Umbilical cord (tissue), 2 donors: ENCODE data around the gene MYO18B. TPM values are rescaled to one million over a fixed set of nuclear protein-coding genes. Genes with fewer than 3 reads are reported as not detected.

ENCODE experiments used
- DNase-seq: peaks from one replicate; pipeline ENCODE4 v3.0.0-alpha.2; 2015; ENCODE audit warnings: low spot score
- total RNA-seq: library from RNA; depleted of rRNA; stranded (reverse); fragments of >200 nt; gene quantifications from one replicate; pipeline ENCODE4 v1.2.3, GENCODE V29; 2014; ENCODE audit warnings: low replicate concordance; ENCODE audit not compliant: insufficient read depth

The MYO18B gene
- total RNA-seq, 1 donor from 2014 or later: 7.9 TPM

GRCh38 chr22:25941365-25941960, 199.5 kb downstream of the MYO18B start:
- DNase-seq: peak; percentile 11

GRCh38 chr22:25942115-25942855, 200.3 kb downstream of the MYO18B start:
- no peak for DNase-seq

- peak; percentile 40 for DNase-seq
These were observed 200.9 kb downstream of the MYO18B start for GRCh38 chr22:25942856-25943411.

GRCh38 chr22:25950111-25950510, 208.1 kb downstream of the MYO18B start:
- DNase-seq: peak; percentile 64

GRCh38 chr22:25953276-25953675, 211.3 kb downstream of the MYO18B start:
- no peak for DNase-seq

- no peak for DNase-seq
These were observed 211.9 kb downstream of the MYO18B start for GRCh38 chr22:25953919-25954318.

- no peak for DNase-seq
These were observed 213.3 kb downstream of the MYO18B start for GRCh38 chr22:25955323-25955722.

DNA sequence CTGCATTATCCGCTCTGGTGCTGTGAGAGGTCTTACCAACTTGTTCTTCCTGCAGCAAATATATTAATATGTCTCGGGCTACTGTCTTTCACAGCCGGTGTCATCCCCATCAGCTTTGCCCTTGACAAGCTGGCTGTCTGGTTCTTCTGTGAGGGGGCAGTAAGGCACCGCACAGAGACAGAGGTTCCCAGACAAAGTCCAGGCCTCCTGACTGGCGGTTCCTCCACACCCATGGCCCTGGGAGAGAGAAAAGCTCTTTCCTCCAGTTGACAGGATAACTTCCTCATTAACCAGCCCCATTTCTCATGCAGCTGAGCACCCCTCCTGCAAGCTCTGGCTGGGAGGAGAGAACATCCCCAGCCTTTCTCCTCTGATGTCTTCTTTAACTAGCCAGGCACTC, 214.8 kb downstream of the MYO18B start:
- DNase-seq: no peak

DNA sequence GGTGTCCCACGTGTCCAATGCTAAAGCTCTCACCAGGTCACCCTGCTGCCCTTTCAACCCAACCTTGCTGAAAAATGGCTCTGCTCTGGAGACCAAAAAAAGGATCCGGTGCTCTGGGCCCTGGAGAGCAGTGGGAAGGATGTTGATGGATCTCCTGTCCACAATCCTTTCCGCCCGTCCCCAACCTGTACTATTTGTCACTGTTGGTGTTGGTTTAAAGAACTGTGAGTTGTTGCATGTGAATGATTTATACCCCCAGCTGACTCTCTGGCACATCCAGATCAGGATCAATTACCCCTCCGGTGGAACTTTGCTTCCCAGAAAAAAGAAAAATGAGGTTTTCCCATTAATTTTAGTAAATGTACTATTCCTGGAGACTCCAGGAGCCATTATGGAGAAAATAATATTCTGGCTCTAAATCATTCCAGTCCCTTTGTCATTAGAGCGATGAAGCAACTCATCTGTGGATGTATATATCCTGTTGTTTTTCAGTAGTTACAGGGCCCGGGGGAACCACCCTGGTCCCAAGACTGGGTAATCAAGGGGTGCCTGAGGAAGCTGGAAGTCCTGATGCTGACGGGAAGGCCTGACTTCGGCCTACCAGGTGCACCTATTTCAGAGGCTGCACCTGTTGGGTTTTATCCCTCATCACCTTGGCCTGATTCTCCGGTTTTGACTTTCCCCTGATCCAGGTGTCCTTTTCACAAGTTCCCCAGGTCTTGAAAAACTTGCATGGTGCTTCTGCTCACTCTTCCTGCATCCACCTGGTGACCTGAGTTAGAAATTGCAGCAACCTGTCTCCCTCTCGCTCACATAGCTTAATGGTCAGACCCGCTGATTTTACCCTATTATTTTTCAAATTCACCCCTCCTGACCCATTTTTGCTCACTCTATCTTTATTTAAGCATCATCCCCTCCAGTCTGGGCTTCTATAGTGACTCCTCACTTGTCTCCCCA, 218.1 kb downstream of the MYO18B start:
- DNase-seq: no peak

DNA sequence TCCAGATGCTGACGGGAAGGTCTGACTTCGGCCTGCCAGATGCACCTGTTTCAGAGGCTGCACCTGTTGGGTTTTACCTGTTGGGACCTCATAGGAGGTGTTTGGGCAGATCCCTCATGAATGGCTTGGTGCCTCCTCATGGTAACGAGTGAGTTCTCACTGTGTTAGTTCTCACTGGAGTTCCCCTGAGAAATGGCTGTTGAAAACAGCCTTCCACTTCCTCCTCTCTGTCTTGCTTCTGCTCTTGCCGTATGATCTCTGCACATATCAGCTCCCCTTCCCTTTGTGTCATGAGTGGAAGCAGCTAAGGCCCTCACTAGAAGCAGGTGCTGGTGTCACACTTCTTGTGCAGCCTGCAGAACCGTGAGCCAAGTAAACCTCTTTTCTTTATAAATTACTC, 219.7 kb downstream of the MYO18B start:
- DNase-seq: no peak

DNA sequence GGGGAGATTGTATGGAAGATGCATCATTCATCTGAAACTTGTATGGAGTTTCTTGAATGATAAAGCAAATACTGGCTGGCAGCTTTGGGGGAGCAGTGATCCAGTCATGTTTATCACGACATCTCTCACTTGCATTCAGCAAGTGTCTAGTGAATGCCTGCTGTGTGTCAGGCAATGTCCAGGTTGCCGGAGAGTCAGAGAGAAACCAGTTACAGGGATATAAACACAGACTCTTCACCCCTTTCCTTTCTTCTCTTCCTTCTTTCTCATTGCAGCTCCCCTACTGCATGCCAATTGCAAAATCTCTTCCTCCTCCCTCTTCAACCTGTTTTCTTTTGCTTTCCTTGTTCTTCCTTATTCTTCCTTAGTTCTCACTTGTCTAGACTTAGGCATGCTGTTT, 220.7 kb downstream of the MYO18B start:
- no peak for DNase-seq

GRCh38 chr22:25964961-25965730, 223.2 kb downstream of the MYO18B start:
- no peak for DNase-seq

GRCh38 chr22:25966448-25966913, 224.5 kb downstream of the MYO18B start:
- no peak for DNase-seq

GRCh38 chr22:25969286-25969685, 227.3 kb downstream of the MYO18B start:
- DNase-seq: no peak

- DNase-seq: no peak
These were observed 227.9 kb downstream of the MYO18B start for GRCh38 chr22:25969901-25970300.

DNA sequence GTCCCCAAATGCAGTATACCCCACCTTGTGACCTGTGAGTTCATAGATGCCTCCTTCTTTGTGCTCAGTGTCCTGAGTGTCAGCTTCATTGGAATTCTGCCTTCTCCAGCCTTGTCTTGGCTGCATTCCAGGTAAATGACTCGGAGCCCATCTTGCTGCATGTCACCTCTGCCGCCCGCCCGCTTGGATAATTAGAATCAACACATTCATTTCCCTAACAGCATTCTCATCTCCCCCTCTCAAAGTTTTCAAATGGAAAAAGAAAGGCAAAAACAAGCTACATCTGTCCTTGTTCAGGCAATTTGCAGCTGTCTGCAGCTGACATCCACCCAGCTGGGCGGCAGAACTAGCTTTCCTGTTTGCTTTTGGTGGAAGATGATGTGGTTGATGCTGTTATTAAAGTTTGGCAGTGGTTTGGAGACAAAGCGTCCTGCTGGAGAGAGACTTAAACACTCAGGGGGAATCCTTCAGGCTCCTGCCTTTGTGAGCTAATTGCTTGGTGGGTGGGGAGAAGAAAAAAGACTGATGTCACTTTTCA, 228.5 kb downstream of the MYO18B start:
- peak; percentile 7 for DNase-seq

DNA sequence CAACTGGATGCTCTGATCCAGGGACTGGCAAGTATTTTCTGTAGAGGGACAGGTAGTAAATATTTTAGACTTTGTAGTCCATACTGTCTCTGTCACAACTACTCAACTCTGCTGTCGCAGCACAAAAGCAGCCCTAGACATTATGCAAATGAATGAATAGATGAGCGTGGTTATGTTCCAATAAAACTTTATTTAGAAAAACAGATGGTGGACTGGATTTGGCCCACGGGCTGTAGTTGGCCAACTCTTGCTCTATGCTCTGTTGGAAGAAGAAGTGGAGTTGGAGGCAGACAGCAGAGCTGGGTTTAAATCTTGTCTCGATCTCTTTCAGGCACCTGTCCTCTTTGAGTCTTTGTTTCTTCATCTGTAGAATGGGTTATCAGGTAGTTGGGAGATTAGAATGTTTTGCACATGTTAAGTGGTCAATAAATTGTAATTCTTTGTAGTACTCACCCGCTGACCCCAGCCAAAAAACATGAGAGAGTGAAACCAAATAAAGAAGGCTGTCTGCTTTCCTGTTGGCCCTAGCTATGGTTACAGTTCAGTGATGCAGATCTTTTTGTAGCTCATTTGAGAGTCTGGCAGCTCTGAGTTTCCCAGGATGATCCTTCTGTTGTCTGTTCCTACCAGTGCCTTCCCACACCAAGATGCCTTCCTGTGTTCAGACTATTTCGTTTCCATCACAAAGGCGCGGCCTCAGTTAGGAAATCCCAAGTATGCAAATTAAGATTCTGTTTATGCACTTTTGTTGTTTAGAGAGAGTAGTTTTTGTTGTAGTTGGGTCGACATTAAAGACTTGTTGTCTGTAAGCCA, 229.2 kb downstream of the MYO18B start:
- no peak for DNase-seq

GRCh38 chr22:25972397-25972796, 230.4 kb downstream of the MYO18B start:
- no peak for DNase-seq

DNA sequence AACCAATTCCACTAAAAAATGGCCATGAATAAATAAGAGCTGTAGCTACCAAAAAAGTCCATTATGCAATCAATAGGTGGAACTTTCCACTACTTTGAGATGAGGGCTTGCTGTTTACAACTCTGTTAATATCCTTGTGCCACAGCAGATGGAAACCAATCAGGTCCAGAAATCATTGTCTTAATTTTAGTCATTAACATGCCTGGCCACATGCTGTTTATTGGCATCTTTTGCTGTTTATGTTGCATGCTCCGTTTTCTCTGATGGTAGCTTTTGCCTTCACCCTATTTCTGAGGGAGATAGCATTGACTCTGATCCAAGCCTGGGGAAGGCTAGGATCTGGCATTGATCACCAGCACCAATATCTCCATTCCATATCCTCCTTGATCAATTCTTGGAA, 234.4 kb downstream of the MYO18B start:
- DNase-seq: no peak

DNA sequence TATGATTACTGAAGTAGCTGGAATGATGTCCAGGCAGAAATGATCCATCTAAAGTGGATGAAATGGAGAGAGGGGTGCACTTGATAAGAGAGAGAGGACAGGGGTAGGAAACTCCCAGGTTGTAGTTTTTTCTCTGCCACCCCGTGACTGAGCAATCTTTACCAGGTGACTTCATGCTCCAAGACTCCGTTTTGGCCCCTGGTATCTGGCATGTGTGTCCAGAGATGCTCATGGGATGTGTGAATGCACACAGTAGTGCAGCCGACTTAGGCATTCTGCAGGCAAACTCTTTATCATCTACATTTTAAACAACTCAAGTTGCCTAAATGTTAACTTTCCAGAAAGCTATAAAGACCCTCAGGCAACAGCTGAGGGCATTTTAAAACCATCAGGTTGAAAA, 238.0 kb downstream of the MYO18B start:
- no peak for DNase-seq
